Measurements from ENCODE around the gene SLC7A14. TPM values are rescaled to one million over a fixed set of nuclear protein-coding genes. Genes with fewer than 3 reads are reported as not detected.

The SLC7A14 gene
- total RNA-seq, 2 experiments from 2014 or later = not detected

DNA sequence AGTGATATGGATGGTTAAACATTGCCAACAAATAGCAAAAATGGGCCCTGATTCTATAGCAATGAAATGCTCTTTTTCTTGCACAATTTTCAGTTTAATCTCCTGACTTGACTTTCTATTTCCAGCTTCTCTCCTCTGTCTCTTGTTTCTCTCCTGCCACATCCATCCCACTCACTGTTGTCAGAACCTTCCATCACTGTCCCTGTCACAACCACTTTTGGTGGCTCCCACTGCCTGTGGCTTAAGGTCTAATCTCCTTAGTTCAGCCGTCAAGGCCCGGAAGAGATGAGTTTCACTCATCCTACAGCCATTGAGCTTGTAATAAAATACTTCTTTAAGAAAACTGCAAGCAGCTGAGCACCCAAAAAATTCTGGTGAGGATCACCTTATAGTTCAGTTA, 19.5 kb downstream of the SLC7A14 start:
- no peak overlapping the region for H2AFZ ChIP-seq (ENCODE audit: low read length)
- H3K4me2 ChIP-seq (ENCODE audit: low read length) = no peak overlapping the region
- H3K9me3 ChIP-seq (ENCODE audit: low read length) = no peaks in the 10 kb centered on the region
- no peaks in the 10 kb centered on the region for H3K79me2 ChIP-seq (ENCODE audit: insufficient read depth, low read depth, low read length)
- BruUV-seq (replicated peaks) = no TSS peak
- no peaks in the 10 kb centered on the region for H3K4me1 ChIP-seq (ENCODE audit: insufficient read depth, low read length, poor library complexity, severe bottlenecking)
- intact Hi-C loops (cut with micrococcal nuclease; ENCODE audit: unreplicated experiment) = no loop called here
- H3K9me2 ChIP-seq (ENCODE audit: insufficient read depth, low read length) = no peaks in the 10 kb centered on the region
- ChIA-PET POLR2A (interaction anchor here (0.5 kb wide), 1 partner anchor 426 kb away, joined by 3 read pairs; no protein-coding TSS in a partner anchor), CTCF (ENCODE audit: unreplicated experiment) (no interaction called here)
- no peak overlapping the region for H3K27ac ChIP-seq (ENCODE audit: low read depth, low read length, poor library complexity, severe bottlenecking)
- no peaks in the 10 kb centered on the region for H4K20me1 ChIP-seq (ENCODE audit: insufficient read depth, low read length)
- no peaks in the 10 kb centered on the region for H3K36me3 ChIP-seq (ENCODE audit: insufficient read depth, low read length)
- no peak overlapping the region for H3K4me3 ChIP-seq (ENCODE audit: low read depth, low read length, poor library complexity, severe bottlenecking)
- no peak for DNase-seq (ENCODE audit: low spot score)
- no peak for TF ChIP-seq EZH2phosphoT487 (IDR thresholded peaks at IDR 0.05; ENCODE audit: borderline replicate concordance, low read depth, low read length)
- TF ChIP-seq, protein P1, sequence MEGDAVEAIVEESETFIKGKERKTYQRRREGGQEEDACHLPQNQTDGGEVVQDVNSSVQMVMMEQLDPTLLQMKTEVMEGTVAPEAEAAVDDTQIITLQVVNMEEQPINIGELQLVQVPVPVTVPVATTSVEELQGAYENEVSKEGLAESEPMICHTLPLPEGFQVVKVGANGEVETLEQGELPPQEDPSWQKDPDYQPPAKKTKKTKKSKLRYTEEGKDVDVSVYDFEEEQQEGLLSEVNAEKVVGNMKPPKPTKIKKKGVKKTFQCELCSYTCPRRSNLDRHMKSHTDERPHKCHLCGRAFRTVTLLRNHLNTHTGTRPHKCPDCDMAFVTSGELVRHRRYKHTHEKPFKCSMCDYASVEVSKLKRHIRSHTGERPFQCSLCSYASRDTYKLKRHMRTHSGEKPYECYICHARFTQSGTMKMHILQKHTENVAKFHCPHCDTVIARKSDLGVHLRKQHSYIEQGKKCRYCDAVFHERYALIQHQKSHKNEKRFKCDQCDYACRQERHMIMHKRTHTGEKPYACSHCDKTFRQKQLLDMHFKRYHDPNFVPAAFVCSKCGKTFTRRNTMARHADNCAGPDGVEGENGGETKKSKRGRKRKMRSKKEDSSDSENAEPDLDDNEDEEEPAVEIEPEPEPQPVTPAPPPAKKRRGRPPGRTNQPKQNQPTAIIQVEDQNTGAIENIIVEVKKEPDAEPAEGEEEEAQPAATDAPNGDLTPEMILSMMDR (conservative IDR thresholded peaks at IDR 0.05; ENCODE audit: low read length) = no peak

DNA sequence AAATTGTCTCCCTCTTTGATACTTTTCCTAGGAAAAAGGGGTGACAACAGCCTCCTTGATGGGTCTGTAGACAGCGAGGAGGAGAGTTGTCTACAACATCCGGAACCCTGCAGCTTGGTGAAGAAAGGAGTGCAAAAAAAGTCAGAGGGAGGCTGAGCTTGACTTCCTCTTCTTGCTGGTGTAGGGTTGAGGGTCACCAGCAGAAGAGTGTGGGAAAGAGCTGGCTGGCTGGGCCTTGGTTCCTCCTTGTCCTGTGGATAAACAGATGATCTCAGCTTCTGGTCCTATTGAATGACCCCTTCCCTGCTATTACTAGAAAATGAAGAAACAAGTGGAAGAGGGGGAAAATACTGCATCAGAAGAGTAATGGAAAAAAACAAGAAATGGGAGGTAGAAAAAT, 20.4 kb downstream of the SLC7A14 start:
- H4K20me1 ChIP-seq (ENCODE audit: insufficient read depth, low read length) = no peaks in the 10 kb centered on the region
- no peak overlapping the region for H3K4me3 ChIP-seq (ENCODE audit: low read depth, low read length, poor library complexity, severe bottlenecking)
- H3K9me2 ChIP-seq (ENCODE audit: insufficient read depth, low read length) = no peaks in the 10 kb centered on the region
- no peak overlapping the region for H2AFZ ChIP-seq (ENCODE audit: low read length)
- no peak overlapping the region for H3K27ac ChIP-seq (ENCODE audit: low read depth, low read length, poor library complexity, severe bottlenecking)
- H3K4me2 ChIP-seq (ENCODE audit: low read length) = no peak overlapping the region
- intact Hi-C loops (cut with micrococcal nuclease; ENCODE audit: unreplicated experiment) = no loop called here
- BruUV-seq (replicated peaks) = no TSS peak
- no peaks in the 10 kb centered on the region for H3K36me3 ChIP-seq (ENCODE audit: insufficient read depth, low read length)
- H3K79me2 ChIP-seq (ENCODE audit: insufficient read depth, low read depth, low read length) = no peaks in the 10 kb centered on the region
- no peaks in the 10 kb centered on the region for H3K4me1 ChIP-seq (ENCODE audit: insufficient read depth, low read length, poor library complexity, severe bottlenecking)
- TF ChIP-seq, protein P1 (conservative IDR thresholded peaks at IDR 0.05; ENCODE audit: low read length) = no peak
- no peak for TF ChIP-seq EZH2phosphoT487 (IDR thresholded peaks at IDR 0.05; ENCODE audit: borderline replicate concordance, low read depth, low read length)
- ChIA-PET CTCF (ENCODE audit: unreplicated experiment) (no interaction called here), POLR2A (interaction anchor here (0.5 to 0.9 kb wide), 3 partner anchors 18 to 1115 kb away, joined by 3 read pairs; no protein-coding TSS in a partner anchor)
- H3K9me3 ChIP-seq (ENCODE audit: low read length) = no peaks in the 10 kb centered on the region
- no peak for DNase-seq (ENCODE audit: low spot score)

DNA sequence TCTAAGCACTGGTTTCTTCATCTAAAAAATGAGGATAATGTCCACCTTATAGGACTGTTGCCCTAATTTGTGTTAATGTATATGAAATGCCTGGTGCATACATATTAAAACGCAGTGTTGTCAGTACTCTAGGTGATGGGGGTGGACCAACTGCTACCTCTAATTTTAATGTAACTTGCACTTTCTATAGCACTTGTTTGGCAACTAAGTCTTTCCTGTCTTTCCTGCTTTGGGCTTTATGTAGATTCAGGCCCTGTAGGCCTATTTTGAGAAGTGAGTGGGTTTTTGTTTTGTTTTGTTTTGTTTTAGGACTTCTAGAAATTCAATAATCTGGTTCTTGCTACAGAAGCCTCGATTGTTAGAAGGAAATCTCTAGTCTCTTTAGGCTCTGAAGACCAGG, 21.2 kb downstream of the SLC7A14 start:
- BruUV-seq (replicated peaks) = no TSS peak
- intact Hi-C loops (cut with micrococcal nuclease; ENCODE audit: unreplicated experiment) = no loop called here
- CTCF ChIA-PET (ENCODE audit: unreplicated experiment) = no interaction called here
- no peak overlapping the region for H3K4me3 ChIP-seq (ENCODE audit: low read depth, low read length, poor library complexity, severe bottlenecking)
- no peaks in the 10 kb centered on the region for H3K9me3 ChIP-seq (ENCODE audit: low read length)
- no peak overlapping the region for H3K4me2 ChIP-seq (ENCODE audit: low read length)
- TF ChIP-seq, protein P1 (conservative IDR thresholded peaks at IDR 0.05; ENCODE audit: low read length) = no peak
- TF ChIP-seq EZH2phosphoT487 (IDR thresholded peaks at IDR 0.05; ENCODE audit: borderline replicate concordance, low read depth, low read length) = no peak
- no peaks in the 10 kb centered on the region for H3K4me1 ChIP-seq (ENCODE audit: insufficient read depth, low read length, poor library complexity, severe bottlenecking)
- no peak overlapping the region for H2AFZ ChIP-seq (ENCODE audit: low read length)
- DNase-seq (ENCODE audit: low spot score) = no peak
- POLR2A ChIA-PET = interaction anchor here (0.8 kb wide), 1 partner anchor 93 kb away, joined by 3 read pairs; no protein-coding TSS in a partner anchor
- H3K36me3 ChIP-seq (ENCODE audit: insufficient read depth, low read length) = no peaks in the 10 kb centered on the region
- H3K9me2 ChIP-seq (ENCODE audit: insufficient read depth, low read length) = no peaks in the 10 kb centered on the region
- H3K27ac ChIP-seq (ENCODE audit: low read depth, low read length, poor library complexity, severe bottlenecking) = no peak overlapping the region
- no peaks in the 10 kb centered on the region for H4K20me1 ChIP-seq (ENCODE audit: insufficient read depth, low read length)
- no peaks in the 10 kb centered on the region for H3K79me2 ChIP-seq (ENCODE audit: insufficient read depth, low read depth, low read length)
